OCI-M2 (cell line): ENCODE results near the gene PLXDC2.

ENCODE experiments used
- DNase-seq: peaks from one replicate; lab custom pipeline; 2025; ENCODE audit not compliant: unreplicated experiment; lab: John Stamatoyannopoulos, UW

Gene PLXDC2

DNA sequence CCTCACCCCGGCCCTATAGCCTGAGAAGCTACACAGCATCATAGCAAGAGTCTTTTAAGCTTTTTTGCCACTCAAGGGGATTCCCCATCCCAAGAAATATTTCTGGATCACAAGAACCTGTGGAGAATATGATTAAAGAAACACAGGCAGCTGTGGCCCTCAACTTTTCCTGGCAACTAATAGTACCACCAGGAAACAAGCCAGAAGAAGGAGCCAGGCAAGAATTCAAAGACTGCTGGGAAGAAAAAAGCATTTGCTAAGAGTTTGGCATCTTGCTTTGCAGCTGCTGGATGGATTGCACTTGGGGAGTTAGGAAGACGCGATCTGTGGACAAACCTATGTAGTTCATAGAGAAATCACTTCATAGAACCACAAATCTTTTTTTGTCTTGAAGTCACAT is 437.8 kb downstream of the PLXDC2 start:
- DNase-seq = no peak

DNA sequence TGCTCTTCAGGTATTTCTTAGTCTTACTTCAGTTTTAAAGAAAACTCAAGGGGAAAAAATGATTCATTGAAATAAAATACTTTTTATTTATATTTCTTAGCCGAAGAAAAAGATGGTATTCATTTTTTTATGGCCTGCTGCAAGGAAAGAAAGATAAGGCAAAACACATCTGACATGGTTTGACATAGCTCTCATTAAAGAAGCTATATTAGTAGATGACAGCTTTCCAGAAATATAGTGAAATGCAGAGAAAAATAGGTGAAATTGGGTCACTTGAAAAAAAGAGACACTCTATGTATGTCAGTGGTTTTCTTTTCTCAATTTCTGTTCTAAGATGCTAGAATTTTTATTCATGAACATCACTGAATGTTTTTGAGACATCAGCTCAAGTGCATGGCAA is 438.3 kb downstream of the PLXDC2 start:
- no peak for DNase-seq

GRCh38 chr10:20256969-20257368 is 440.7 kb downstream of the PLXDC2 start:
- DNase-seq = no peak

DNA sequence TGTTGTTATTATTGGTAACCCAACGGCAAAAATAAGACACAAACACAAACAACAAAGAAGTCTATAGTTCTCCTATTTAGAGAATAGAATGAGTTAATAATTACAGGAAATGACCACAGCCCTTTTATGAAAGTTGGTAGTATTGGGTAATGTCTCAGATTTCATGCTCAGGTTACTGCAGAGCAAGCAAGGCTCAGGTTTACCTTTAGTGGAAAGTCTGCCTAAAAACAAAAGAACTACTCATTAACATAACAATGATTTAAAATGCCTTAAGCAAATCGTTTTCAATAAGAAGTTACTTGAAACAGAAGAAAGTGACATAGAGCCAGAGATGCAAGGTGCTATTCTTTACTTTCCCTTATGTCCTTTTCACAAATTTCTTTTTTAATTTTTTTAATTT is 441.2 kb downstream of the PLXDC2 start:
- DNase-seq = no peak

GRCh38 chr10:20265146-20265545 is 448.9 kb downstream of the PLXDC2 start:
- no peak for DNase-seq

- DNase-seq = no peak
Measured at GRCh38 chr10:20267734-20268133, 451.5 kb downstream of the PLXDC2 start.

DNA sequence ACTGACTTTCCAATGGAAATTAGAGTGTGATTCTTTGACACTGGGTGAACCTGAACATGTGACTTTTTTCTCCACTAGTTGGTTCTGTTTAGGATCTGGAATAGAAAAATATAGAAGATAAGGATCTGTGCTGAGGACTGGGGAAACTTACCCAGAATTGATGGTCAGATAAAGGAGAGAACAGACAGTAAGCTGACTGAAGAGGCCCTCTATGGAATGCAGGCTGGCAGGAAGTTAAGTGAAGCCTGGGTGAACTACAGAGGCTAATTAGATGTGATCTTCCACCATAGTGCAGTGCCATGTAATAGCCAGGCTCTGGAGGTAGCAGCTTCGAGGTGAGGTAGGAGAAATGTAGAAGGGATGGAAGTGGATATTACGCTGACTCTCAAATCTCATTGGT is 455.3 kb downstream of the PLXDC2 start:
- no peak for DNase-seq

GRCh38 chr10:20272608-20273007 is 456.4 kb downstream of the PLXDC2 start:
- no peak for DNase-seq

DNA sequence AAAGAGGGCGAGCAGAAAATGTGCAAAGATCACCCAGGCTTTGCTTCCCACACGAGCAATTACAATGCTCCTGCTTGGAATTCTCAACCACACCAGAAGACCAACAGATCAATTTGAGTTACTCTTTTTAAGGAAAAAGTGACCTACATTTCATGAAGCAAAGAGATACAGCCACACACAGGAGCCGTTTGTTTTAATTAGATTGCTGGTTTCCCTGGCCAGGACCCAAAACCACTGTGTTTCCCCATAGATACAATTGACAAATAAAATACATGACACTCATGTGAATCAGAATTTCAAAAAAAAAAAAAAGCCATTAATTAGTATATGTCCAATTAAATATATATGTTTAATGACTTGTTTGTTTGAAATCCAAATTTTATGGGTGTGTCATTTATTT is 458.3 kb downstream of the PLXDC2 start:
- DNase-seq = no peak

DNA sequence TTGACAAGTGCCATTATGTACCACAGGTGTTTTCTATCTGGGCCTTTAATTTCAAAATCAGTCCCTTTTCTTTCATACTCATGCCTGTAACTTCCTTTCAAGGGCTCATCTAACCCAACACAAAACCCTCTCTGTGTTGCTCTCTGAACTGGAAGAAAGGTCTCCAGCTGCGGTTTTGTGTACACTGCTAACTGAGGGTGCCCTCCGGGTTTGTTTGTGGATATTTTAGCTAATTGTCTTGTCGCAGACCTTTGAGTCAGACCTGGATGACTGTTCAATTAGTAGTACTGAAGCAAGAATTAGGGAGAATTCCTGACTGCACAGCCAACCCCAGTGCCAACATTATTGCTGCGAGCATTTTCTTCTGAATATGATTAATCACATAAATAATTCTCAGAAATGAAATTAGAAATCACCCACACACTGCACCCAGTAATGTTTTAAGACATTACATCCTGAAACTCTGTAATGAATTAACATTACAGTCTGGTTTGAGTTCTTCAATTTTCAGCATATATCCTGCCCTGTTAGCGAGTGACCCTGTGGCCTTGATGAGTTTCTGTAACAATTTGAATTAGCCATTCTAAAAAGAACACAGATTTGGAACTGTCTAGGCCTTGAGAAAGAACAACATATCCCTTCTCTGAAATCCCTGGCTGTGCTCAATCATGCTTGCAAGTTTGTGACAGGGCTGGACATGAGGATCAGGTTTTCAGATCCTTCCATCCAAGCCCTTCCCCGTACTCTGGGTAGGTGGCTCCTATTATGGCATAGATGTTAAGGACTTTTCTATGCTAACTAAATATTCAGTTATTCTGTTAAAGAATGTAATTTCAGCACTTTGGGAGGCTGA is 460.1 kb downstream of the PLXDC2 start:
- no peak for DNase-seq

DNA sequence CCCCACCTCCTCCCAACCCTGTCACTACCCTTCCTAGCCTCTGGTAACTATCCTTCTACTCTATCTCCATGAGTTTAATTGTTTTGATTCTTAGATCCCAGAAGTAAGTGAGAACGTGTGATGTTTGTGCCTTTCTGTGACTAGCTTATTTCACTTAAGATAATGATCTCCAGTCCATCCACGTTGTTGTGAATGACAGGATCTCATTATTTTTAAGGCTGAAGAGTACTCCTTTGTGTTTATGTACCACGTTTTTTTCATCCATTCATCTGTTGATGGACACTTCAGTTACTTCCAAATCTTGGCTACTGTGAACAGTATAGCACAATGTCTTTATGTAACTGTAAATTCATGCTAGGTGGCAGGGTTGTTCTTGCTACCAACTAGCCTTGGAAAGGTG is 461.6 kb downstream of the PLXDC2 start:
- no peak for DNase-seq

GRCh38 chr10:20281579-20281978 is 465.3 kb downstream of the PLXDC2 start:
- no peak for DNase-seq

DNA sequence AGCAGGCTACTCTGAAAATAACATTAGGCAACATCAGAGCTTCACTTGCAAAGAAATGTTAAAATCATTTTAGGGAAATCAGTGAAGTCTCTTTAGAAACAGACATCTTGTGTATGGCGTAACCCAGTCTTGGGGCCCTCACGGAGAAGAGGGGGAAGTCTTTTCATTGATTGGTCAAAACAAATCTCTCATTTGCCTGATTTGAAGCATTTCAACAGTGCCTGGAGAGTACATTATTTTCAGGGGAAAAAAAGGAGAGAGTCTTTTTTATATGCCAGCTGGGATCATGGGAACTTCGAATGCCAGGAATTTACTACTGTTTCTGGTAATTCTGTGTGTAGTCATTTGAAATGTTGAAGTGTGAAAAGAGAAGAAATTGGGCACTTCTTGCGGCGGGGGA is 471.4 kb downstream of the PLXDC2 start:
- no peak for DNase-seq

DNA sequence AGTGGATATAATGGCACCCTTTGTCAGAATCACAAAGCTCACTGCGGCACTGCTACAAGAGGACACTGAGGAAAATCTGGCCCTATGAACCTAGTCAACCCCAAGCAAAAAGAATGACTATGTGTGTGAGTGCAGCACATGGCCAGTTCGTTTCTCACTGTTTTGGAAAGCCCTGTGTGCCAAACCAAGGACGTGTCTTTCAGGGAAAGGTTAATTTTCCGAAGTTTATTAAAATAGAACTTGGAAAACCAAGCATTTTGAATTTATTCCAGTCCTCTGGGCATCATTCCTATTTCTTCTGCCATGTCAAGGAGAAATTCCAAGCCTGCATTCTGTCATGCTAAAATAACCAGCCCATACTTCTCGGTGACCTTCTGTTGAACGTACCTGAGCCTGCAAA is 471.8 kb downstream of the PLXDC2 start:
- no peak for DNase-seq

- DNase-seq = no peak
Measured at GRCh38 chr10:20289070-20289828, 473.0 kb downstream of the PLXDC2 start.

- DNase-seq = no peak
Measured at GRCh38 chr10:20298417-20298816, 482.2 kb downstream of the PLXDC2 start.

DNA sequence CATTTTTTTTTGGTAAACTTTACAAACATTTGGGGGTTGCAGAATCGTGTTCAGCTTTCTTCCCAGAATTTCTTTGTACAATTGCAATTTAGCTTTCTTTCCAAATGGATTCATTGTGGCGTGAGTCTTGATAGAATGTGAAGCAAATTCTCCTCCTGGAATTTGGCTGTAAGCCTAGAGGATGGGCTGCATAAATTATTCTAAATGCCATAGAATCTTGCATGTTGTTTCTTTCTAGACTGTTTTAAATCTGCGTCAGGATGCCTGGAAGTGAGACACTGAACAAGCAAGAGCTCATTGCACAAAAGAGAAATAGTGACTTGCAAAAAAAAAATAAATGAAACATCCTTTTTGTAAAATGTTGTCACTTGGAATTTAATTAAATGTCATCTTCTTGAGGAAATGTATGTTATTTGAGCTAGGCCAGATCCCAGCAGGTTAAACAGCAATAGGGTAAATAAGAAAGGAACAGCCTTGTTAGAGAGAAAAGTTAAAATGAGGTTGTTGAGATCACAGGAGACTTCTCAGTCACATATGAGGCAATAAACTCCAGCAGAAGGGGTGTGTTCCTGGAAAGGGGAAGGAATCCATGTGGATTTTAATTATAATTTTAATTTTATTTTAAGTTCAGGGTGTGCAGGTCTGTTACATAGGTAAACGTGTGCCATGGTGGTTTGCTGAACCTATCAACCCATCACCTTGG is 483.0 kb downstream of the PLXDC2 start:
- DNase-seq = no peak

GRCh38 chr10:20300735-20301134 is 484.5 kb downstream of the PLXDC2 start:
- no peak for DNase-seq

GRCh38 chr10:20302033-20302432 is 485.8 kb downstream of the PLXDC2 start:
- DNase-seq = no peak

GRCh38 chr10:20303453-20304152 is 487.4 kb downstream of the PLXDC2 start:
- DNase-seq = no peak

DNA sequence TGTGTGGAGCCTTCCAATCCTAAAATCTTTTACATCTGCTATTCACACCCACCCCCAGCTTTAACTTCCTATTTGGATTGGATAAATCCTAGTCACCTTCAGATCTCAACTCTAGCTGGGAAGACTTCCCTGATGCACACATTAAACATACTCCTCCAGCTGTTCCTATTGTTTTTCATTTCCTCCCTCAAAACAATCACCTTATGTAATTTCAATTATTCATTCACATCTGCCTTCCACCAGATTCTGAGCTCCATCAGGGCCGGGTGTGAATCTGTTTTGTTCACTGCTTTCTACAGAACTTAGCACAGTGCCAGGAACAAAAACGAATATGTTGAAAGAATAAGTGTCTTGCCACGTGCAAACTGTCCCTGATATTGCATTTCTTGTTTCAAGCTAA is 497.4 kb downstream of the PLXDC2 start:
- DNase-seq = no peak
